Subcutaneous abdominal adipose tissue (tissue), 5 donors: ENCODE measurements around the gene KCNH1.
A peak's percentile ranks its signal among the peaks of the same experiment; 100 is the strongest.

Experiments
- H3K27ac ChIP-seq: one replicate; pipeline ENCODE4 v1.7.0; 2013; ENCODE audit warnings: low read depth, mild to moderate bottlenecking, inconsistent platforms, low read length, moderate library complexity
- H3K27me3 ChIP-seq, 5 donors: one replicate each; pipeline ENCODE4 v1.7.0; 2013; ENCODE audit warnings: low read length in 5 of 5, inconsistent platforms in 1 of 5; ENCODE audit not compliant: control insufficient read depth in 5 of 5, insufficient read depth in 4 of 5
- H3K36me3 ChIP-seq, 5 donors: one replicate each; pipeline ENCODE4 v1.7.0; 2013; ENCODE audit warnings: low read length in 5 of 5; ENCODE audit not compliant: control insufficient read depth in 5 of 5, insufficient read depth in 5 of 5
- H3K4me1 ChIP-seq, 5 donors: one replicate each; pipeline ENCODE4 v1.7.0; 2013; ENCODE audit warnings: low read length in 5 of 5, mild to moderate bottlenecking in 3 of 5, moderate library complexity in 1 of 5; ENCODE audit not compliant: control insufficient read depth in 5 of 5, insufficient read depth in 5 of 5
- H3K4me3 ChIP-seq, 5 donors: one replicate each; pipeline ENCODE4 v1.7.0; 2013; ENCODE audit warnings: low read length in 5 of 5, low read depth in 1 of 5
- H3K9ac ChIP-seq, 5 donors: one replicate each; pipeline ENCODE4 v1.7.0; 2013; ENCODE audit warnings: low read length in 5 of 5, mild to moderate bottlenecking in 4 of 5, moderate library complexity in 3 of 5
- H3K9me3 ChIP-seq, 5 donors: one replicate each; pipeline ENCODE4 v1.7.0; 2013; ENCODE audit warnings: low read length in 5 of 5; ENCODE audit not compliant: control insufficient read depth in 5 of 5
- donor health status: healthy.
- donor health status: healthy.
- donor health status: healthy.
- donor health status: healthy.
- donor health status: healthy.

Gene KCNH1

GRCh38 chr1:210654176-210654981 is 479.6 kb downstream of the KCNH1 start:
- Histone ChIP-seq H3K27ac (no peak overlapping the region), H3K4me3 (no peak overlapping the region), H3K27me3 (no peaks in the 10 kb centered on the region), H3K4me1 (peaks cover 0 to 5% (median 0%) of the 10 kb centered on the region in 5 donors), H3K9ac (peak overlapping the region in 1 of 5 donors; percentile 7), H3K9me3 (peaks cover 0 to 5% (median 0%) of the 10 kb centered on the region in 5 donors), H3K36me3 (no peaks in the 10 kb centered on the region)

- H3K4me3 ChIP-seq, result no peak overlapping the region
- peaks cover 0 to 5% (median 0%) of the 10 kb centered on the region in 5 donors for H3K9me3 ChIP-seq
- no peaks in the 10 kb centered on the region for H3K36me3 ChIP-seq
- no peaks in the 10 kb centered on the region for H3K27me3 ChIP-seq
- H3K9ac ChIP-seq, result peak overlapping the region in 1 of 5 donors; percentile 7
- peaks cover 0 to 5% (median 0%) of the 10 kb centered on the region in 5 donors for H3K4me1 ChIP-seq
- no peak overlapping the region for H3K27ac ChIP-seq
Measured at GRCh38 chr1:210653771-210654170, 480.2 kb downstream of the KCNH1 start.

GRCh38 chr1:210652329-210652954 is 481.5 kb downstream of the KCNH1 start:
- no peaks in the 10 kb centered on the region for H3K27me3 ChIP-seq

GRCh38 chr1:210650403-210650802 is 483.5 kb downstream of the KCNH1 start:
- H3K27ac ChIP-seq, result no peak overlapping the region
- no peak overlapping the region for H3K9ac ChIP-seq
- no peaks in the 10 kb centered on the region for H3K36me3 ChIP-seq
- H3K4me1 ChIP-seq, result peaks cover 0 to 5% (median 0%) of the 10 kb centered on the region in 5 donors
- H3K4me3 ChIP-seq, result no peak overlapping the region
- H3K27me3 ChIP-seq, result no peaks in the 10 kb centered on the region
- H3K9me3 ChIP-seq, result peaks cover 0 to 5% (median 0%) of the 10 kb centered on the region in 5 donors

More at GRCh38 chr1:210652329-210652954, 481.5 kb downstream of the KCNH1 start:
- Histone ChIP-seq H3K4me1 (peaks cover 0 to 5% (median 0%) of the 10 kb centered on the region in 5 donors), H3K4me3 (no peak overlapping the region), H3K36me3 (no peaks in the 10 kb centered on the region), H3K9ac (no peak overlapping the region), H3K27ac (no peak overlapping the region), H3K9me3 (peaks cover 0 to 5% (median 0%) of the 10 kb centered on the region in 5 donors)

GRCh38 chr1:210648588-210649269 is 485.2 kb downstream of the KCNH1 start:
- Histone ChIP-seq H3K36me3 (no peaks in the 10 kb centered on the region), H3K4me3 (no peak overlapping the region), H3K27me3 (no peaks in the 10 kb centered on the region), H3K9ac (no peak overlapping the region), H3K4me1 (peaks cover 0 to 2% (median 0%) of the 10 kb centered on the region in 5 donors), H3K9me3 (peaks cover 0 to 1% (median 0%) of the 10 kb centered on the region in 5 donors), H3K27ac (no peak overlapping the region)

- Histone ChIP-seq H3K27me3 (no peaks in the 10 kb centered on the region), H3K9ac (no peak overlapping the region), H3K4me3 (no peak overlapping the region), H3K36me3 (no peaks in the 10 kb centered on the region), H3K27ac (no peak overlapping the region), H3K4me1 (peaks cover 0 to 2% (median 0%) of the 10 kb centered on the region in 5 donors), H3K9me3 (no peaks in the 10 kb centered on the region)
Measured at GRCh38 chr1:210647406-210648333, 486.3 kb downstream of the KCNH1 start.

GRCh38 chr1:210646258-210646616 is 487.7 kb downstream of the KCNH1 start:
- Histone ChIP-seq H3K27me3 (no peaks in the 10 kb centered on the region), H3K4me3 (no peak overlapping the region), H3K9ac (no peak overlapping the region), H3K27ac (no peak overlapping the region), H3K4me1 (peaks cover 0 to 2% (median 0%) of the 10 kb centered on the region in 5 donors), H3K36me3 (no peaks in the 10 kb centered on the region), H3K9me3 (no peaks in the 10 kb centered on the region)

- H3K27ac ChIP-seq, result no peak overlapping the region
- H3K9ac ChIP-seq, result no peak overlapping the region
- H3K36me3 ChIP-seq, result no peaks in the 10 kb centered on the region
- peaks cover 0 to 2% (median 0%) of the 10 kb centered on the region in 5 donors for H3K4me1 ChIP-seq
- H3K27me3 ChIP-seq, result no peaks in the 10 kb centered on the region
- H3K4me3 ChIP-seq, result no peak overlapping the region
- H3K9me3 ChIP-seq, result no peaks in the 10 kb centered on the region
Measured at GRCh38 chr1:210645582-210646257, 488.2 kb downstream of the KCNH1 start.

- Histone ChIP-seq H3K36me3 (no peaks in the 10 kb centered on the region), H3K9ac (no peak overlapping the region), H3K27ac (no peak overlapping the region), H3K27me3 (no peaks in the 10 kb centered on the region), H3K4me3 (no peak overlapping the region), H3K9me3 (no peaks in the 10 kb centered on the region), H3K4me1 (no peaks in the 10 kb centered on the region)
Measured at GRCh38 chr1:210641582-210641981, 492.4 kb downstream of the KCNH1 start.
